Ureter (tissue), 1 donor: ENCODE measurements around the gene SLC39A11. TPM values are rescaled to one million over a fixed set of nuclear protein-coding genes. Genes with fewer than 3 reads are reported as not detected.
"Not testable (repeated sequence)": the region's sequence is repeated elsewhere in the genome, so short reads cannot be mapped to it uniquely, and the experiment has no call there.

Source experiments
- DNase-seq: peaks from one replicate; pipeline ENCODE4 v3.0.0-alpha.2; 2020; ENCODE audit warnings: low spot score
- total RNA-seq: library from RNA; stranded (reverse); gene quantifications from one replicate; pipeline ENCODE4 v1.2.4, GENCODE V29; 2023
- donor health status: DM: yes; HTN: yes; CAD: no.

Gene SLC39A11
- total RNA-seq, 1 donor from 2014 or later, result 60.3 TPM

GRCh38 chr17:73071066-73071999 lies 21.2 kb downstream of the SLC39A11 start:
- DNase-seq, result no peak

DNA sequence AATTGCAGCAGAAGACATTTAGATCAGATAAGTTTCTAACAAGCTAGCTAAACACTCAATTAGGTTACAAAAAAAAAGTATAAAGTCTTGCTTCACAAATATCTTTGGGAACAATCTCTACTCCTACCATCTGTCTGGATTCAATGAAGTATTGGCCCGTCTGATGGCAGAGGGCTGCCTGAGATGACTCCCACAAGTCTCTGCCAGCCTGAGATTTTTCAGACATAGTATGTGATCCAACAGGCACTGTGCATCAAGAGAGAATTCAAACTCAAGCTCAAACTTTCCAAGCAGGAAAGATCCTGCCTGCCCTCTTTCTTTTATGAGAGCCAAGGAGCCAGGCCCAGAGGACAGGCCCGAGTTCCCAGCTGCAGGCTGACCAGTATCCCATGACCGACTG lies 22.6 kb downstream of the SLC39A11 start:
- no peak for DNase-seq

DNA sequence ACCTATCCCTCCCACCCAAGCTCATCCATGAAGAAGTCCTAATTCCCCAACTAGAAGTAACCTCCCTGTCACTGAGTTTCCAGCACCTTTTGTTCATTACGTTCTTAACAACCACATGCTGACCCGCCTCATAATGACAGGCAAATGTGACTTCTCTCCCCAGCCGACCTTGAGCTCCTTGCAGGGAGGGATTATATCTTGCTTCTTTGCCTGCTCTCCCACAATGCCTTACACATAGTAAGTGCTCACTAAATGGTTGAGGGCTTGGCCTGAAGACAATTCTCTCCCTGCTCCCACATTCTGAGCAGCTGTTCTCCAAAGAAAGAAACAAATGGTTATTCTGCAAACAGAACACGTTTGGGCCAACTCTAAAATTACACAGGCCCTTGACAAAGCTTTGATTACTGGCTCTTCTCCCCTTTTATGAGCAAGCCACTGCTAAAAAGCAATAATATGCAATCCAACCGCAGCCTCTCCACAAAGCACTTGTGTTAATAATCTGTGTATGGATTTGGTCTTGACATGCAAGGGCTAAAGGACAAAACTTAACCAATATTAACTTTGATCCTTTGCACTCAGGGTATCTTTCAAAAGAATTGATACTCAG lies 23.2 kb downstream of the SLC39A11 start:
- DNase-seq, result no peak

DNA sequence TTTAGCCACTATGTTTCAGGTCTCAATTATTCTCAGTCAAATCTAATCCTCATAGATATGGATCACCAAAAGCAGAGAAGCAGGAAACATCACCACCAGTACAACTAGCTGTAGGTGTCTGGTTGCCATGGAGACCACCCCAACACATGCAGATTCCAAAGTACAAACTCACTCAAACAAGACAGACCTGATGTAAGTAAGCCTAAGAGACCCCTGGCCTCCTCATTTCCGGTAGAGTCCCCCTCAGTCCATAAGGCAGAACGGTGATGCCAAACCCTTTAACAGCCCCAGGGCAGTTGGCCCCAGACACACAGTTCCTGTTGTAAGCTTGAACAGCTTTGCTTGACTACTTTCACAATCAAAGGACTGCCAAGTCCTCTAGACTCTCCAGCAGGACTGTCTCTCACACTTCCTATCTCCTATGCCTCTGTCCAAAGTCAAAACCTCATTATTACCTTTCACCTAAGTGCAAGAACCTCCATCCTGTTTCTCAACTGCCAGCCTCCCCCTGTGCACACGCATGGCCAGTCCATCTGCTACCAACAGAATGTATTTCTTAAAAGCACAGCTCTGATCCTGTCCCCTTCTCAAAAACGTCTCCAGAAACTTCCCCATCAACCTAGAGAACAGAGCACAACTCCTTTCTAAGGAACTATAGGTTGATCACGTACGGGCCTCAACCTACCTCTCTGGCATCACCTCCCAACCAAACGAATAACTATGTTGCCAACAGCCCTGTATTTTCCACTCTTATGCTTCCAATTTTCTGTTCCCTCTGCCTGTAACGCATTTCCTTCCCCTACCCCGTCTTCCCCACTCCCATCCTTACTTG lies 23.9 kb downstream of the SLC39A11 start:
- no peak for DNase-seq

DNA sequence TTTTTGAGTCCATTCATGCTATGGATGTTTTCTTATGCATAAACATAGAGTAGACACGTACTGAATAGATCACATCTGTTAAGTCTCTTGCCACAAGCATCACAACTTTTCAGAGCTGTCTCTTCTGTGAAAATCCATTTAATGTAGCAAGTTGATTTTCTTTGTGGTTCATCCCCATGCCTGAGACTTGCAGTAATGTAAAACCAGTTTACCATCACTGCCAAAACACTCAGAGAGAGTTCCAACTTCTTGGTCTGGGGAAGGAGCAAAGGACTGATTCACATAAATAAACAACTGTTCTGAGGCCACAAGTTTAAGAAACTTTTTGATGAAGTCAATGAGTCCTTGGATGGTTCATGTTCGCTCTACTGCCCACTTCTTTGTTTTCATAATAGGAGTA lies 24.8 kb downstream of the SLC39A11 start:
- DNase-seq, result not testable (repeated sequence)

- DNase-seq, result no peak
These were observed 25.4 kb downstream of the SLC39A11 start for GRCh38 chr17:73067075-73067474.

DNA sequence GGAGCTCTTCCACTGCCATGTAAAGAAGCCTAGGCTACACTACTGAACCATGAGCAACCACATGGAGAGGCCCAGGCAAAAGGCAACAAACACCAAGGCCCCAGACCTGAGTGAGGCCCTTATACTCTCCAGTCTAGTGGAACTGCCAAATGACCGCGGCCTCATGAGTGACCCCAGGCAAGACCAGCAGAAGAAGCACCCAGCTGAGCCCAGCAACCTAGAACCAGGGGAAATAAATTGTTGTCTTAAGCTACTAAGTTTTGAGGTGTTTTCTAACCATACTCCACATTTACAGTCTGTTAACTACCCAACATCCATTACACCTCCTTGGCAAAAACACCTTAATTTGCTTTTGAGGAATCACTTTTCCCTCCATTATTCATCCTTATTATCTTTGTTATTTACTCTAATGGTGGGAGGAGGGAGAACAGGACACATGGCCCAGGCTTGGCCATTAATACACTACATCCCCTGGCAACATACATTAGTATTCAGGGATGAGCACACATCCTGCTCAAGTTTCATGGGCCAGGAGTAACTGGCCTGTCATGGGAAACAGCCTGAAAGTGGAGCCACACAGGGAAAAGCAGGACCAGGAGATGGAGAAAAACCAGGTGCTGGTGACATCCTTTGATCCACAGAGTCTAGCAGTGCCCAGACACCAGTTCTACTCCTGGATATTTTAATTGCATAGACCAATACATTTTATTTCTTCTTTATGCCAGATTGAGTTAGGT lies 26.2 kb downstream of the SLC39A11 start:
- DNase-seq, result no peak

- DNase-seq, result no peak
These were observed 27.1 kb downstream of the SLC39A11 start for GRCh38 chr17:73065376-73065775.

DNA sequence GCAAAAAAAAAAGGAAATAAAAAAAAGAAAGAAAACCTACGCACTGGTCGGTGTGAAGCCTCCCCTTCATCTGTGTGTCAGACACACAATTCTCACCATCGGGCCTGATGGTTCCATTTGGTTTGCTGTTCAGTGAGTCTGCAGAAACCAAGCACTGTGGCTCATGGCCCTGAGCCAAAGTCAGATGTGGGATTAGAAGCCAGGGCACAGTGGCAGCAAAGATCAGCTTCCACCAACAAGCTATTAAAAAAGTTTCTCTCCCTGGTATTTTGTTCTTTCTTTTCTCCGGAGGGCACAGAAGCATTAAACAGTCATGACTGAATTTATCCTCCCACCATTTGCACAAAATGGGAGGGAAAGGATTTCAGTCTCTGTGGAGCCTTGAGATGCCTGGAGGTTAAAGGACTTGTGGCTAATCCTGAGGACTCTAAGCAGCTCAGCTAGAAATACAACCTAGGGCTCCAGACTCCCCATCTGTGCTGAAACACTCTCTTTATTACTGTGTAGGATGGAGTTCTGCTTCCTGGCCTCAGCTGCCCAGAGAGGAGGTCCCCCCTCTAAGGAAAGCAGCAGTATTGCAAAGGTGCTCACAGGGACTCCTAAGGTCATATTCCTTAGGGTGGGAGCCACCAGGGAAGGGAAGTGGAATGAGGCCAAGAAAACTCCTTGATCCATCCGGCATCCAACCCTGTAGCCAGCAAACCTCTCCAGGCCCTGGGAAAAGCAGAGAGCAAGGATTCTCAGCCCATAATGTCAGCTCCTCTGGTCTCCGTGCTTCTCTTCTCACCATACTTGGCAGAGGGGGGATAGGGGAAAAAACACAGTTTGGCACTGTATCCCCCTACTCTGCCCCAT lies 28.2 kb downstream of the SLC39A11 start:
- DNase-seq, result no peak

DNA sequence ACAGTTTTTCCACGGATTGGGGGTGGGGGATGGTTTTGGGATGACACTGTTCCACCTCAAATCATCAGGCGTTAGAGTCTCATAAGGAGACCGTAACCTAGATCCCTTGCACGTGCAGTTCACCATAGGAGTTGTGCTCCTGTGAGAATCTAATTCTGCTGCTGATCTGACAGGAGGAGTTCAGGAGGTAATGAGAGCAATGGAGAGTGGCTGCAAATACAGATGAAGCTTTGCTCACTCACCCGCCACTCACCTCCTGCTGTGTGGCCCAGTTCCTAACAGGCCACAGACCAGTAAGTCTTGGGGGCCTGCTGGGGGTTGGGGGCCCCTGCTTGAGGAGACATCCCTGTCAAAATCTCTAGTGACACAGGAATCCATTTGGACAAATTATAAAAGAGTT lies 29.8 kb downstream of the SLC39A11 start:
- no peak for DNase-seq

GRCh38 chr17:73061161-73061560 lies 31.3 kb downstream of the SLC39A11 start:
- DNase-seq, result no peak

DNA sequence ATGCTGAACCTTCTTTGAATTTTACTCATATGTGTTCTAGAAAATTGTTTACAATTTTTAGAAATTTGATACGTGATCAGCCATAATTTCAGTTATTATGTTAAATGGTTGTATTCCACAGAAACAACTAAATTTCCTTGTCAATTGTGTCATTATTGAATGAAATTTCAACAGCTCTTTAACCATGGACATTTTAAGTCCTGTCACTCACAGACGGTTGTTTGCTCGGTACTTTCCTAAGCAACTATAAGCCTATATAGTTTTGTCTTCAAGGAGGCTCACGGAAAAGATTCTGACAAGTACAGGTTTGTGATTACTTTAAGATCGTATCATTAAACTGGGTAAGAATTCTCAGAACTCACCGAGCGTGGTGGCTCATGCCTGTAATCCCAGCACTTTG lies 31.8 kb downstream of the SLC39A11 start:
- no peak for DNase-seq

- not testable (repeated sequence) for DNase-seq
These were observed 32.8 kb downstream of the SLC39A11 start for GRCh38 chr17:73059713-73060112.

GRCh38 chr17:73058022-73058421 lies 34.5 kb downstream of the SLC39A11 start:
- no peak for DNase-seq

GRCh38 chr17:73057196-73057595 lies 35.3 kb downstream of the SLC39A11 start:
- DNase-seq, result no peak

DNA sequence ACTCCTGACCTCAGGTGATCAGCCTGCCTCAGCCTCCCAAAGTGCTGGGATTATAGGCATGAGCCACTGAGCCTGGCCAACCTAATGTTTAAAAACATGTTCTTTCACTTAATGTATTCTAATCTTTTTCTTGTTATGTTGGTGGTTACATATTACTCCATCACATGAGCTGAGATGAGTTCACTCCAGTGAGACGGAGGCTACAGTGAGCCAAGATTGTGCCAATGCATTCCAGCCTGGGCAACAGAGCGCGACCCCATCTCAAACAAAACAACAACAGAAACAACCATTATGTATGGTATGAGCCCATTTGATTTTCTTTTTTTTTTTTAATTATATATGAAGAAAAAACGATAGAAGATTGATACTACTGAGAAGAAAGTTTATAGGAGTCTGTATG lies 39.6 kb downstream of the SLC39A11 start:
- DNase-seq, result no peak

GRCh38 chr17:73050797-73051196 lies 41.7 kb downstream of the SLC39A11 start:
- no peak for DNase-seq

DNA sequence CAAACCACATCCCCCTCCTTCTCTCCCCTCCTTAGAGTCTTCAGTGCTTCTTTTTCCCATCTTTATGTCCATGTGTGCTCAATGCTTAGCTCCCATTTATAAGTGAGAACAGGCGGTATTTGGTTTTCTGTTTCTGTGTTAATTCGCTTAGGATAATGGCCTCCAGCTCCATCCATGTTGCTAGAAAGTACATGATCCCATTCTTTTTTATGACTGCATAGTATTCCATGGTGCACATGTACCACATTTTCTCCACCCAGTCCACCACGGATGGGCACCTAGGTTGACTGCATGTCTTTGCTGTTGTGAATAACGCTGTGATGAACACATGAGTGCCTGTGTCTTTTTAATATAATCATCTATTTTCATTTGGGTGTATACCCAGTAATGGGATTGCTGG lies 44.3 kb downstream of the SLC39A11 start:
- no peak for DNase-seq

DNA sequence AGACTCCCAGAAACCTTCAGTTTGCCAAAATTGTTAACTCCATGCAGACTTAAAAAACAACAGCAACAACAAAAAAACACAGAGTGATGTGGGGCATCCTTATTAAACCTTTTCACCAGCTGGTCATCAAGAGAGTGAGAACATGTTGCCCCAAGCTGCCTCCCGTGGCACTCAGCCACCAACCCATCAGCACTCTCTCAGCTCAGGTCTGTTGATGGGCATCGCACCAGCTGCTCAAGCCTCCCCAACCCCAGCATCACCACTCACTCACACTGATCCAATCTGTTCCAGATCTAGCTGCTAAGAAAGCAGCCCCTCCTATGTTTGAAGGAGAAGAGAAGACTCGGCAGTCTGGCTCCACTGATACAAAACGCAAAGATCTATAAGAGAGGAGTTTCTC lies 46.8 kb downstream of the SLC39A11 start:
- no peak for DNase-seq

- no peak for DNase-seq
These were observed 48.6 kb downstream of the SLC39A11 start for GRCh38 chr17:73043686-73044581.
